Muscle of arm (tissue), 12 donors: Measurements from ENCODE around the gene GPS2. TPM values are rescaled to one million over a fixed set of nuclear protein-coding genes. Genes with fewer than 3 reads are reported as not detected.
A peak's percentile ranks its signal among the peaks of the same experiment; 100 is the strongest.

Source experiments
- DNase-seq: peaks from one replicate; pipeline ENCODE4 v3.0.0-alpha.2; 2013
- polyA plus RNA-seq, 12 donors: library from polyadenylated mRNA; unstranded; fragments of 120-200 nt; gene quantifications; one replicate each; pipeline ENCODE4 v1.2.1, GENCODE V29; 2013; ENCODE audit not compliant: insufficient read length in 12 of 12

Gene GPS2
- polyA plus RNA-seq, 12 donors = 56.0 to 125 (median 60.5) TPM; not detected in 1

GRCh38 chr17:7296189-7296861, 18.8 kb downstream of the GPS2 start:
- peak; percentile 79 for DNase-seq

DNA sequence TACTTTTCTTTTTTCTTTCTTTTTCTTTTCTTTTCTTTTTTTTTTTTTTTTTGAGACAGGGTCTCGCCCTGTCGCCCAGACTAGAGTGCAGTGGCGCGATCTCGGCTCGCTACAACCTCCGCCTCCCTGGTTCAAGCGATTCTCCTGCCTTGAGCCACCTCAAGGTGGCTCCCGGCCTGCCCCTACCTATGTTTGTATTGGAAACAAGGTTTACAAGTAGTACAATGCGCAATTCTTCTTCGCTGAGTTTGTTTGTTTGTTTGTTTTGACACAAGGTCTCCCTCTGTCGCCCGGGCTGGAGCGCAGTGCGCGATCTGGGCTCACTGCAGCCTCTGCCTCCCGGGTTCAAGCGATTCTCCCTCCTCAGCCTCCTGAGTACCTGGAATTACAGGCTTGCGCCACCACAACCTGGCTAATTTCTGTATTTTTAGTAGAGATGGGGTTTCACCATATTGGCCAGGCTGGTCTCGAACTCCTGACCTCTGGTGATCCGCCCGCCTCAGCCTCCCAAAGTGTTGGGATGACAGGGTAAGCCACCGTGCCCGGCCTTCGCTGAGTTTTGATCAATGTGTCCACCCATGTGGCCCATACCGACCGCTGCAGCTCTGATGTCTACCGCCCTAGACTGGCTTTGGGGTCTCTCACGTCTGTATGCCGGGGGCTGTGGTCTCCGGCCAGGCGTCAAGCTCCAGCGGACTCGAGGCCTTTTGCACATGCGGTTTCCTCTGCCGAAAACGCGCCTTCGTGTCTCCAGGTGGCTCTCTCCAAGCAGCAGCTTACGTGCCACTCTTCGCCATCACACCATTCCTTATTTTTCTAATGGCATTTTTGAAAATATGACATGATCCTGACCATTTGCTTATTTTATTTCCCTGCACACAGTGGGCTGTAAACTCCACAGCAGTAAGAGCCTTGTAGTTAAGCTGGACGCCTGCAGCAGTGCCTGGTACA, 19.7 kb downstream of the GPS2 start:
- no peak for DNase-seq

DNA sequence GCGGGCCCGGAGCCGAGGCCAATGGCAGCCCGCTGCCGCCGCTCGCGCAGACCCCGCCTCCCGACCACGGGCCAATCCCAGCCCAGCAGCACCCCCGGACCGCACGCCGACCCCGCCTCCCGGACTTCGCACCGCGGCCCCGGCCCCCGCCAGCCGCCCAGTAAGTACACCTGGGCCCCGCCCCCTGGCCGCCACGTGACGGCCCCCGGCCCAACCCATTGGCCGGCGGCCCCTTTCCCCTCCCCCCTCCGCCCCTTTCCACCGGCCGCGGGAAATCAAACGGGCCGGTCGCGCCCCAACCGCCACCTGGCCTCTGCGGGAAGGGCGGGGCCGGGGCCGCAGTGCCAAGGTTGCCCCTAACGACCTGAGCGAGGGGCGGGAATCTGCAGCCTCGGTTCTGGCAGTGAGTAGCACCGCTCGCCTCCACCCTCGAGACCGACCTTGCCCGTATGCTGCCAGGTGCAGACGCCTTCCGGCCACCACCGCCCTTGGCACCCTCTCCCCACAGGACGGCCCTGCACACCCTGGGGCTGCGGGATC, 20.5 kb downstream of the GPS2 start, which contains the start of gene YBX2:
Gene YBX2 (minus strand): TSS at position 26 of the 540 bp plus-strand sequence. CDS start 139 bp downstream, outside the sequence.
- no peak for DNase-seq

GRCh38 chr17:7293816-7294613, 21.1 kb downstream of the GPS2 start:
- DNase-seq = no peak

- no peak for DNase-seq
Measured at GRCh38 chr17:7293159-7293558, 22.0 kb downstream of the GPS2 start.

DNA sequence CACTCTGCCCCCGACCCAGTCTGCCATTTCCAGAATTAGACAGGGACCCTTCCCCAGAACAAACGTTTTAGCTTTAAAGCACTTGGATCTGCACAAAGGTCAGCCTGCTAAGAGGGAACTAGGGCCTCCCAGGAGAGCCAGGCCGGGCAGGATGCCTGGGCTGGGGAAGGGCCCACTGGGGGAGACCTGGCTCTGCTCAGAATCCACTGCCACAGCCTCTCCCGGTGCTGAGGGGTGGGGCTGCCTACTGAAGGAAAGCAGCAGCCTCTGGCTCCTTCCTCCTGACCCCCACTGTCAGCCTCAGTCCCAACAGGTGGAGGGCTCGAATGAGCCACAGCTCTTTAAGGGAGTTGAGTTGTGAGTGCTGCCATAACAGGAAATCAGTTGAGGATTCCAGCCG, 22.4 kb downstream of the GPS2 start:
- no peak for DNase-seq

- DNase-seq = no peak
Measured at GRCh38 chr17:7292194-7292593, 23.0 kb downstream of the GPS2 start.

GRCh38 chr17:7290685-7291084, 24.5 kb downstream of the GPS2 start:
- no peak for DNase-seq

DNA sequence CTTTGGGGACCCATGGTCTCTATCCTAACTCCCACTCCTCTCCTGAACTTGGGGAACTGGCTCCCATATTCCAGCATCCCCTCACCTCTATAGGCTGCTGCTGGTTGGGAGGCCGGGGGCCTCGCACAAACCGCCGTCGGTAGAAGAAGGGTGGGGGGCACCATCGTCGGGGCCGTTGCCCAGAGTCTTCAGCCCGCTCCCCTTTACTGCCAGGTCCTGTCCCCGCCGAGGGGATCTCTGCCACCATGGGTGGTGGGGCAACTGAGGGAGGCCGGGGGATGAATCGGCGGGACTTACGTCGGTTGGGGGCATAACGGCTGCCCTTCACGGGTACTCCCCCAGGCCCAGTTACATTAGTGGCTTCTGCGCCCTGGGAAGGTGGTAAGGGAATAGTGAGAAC, 25.0 kb downstream of the GPS2 start:
- no peak for DNase-seq

- DNase-seq = no peak
Measured at GRCh38 chr17:7289256-7290032, 25.7 kb downstream of the GPS2 start.

DNA sequence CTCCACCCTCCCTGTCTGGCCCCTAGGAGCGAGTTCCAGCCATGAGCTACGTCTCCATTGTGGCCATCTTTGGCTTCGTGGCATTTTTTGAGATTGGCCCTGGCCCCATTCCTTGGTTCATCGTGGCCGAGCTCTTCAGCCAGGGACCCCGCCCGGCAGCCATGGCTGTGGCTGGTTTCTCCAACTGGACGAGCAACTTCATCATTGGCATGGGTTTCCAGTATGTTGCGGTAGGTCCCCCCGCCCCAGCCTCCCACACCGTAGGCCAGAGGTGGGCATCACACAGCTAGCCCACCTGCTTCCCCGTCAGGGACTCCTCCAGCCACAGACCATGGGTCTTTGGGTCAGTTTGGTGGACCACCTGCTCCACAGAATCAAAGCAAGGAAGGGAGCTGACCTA, 29.5 kb downstream of the GPS2 start:
- no peak for DNase-seq

GRCh38 chr17:7284911-7285310, 30.2 kb downstream of the GPS2 start:
- DNase-seq = no peak

DNA sequence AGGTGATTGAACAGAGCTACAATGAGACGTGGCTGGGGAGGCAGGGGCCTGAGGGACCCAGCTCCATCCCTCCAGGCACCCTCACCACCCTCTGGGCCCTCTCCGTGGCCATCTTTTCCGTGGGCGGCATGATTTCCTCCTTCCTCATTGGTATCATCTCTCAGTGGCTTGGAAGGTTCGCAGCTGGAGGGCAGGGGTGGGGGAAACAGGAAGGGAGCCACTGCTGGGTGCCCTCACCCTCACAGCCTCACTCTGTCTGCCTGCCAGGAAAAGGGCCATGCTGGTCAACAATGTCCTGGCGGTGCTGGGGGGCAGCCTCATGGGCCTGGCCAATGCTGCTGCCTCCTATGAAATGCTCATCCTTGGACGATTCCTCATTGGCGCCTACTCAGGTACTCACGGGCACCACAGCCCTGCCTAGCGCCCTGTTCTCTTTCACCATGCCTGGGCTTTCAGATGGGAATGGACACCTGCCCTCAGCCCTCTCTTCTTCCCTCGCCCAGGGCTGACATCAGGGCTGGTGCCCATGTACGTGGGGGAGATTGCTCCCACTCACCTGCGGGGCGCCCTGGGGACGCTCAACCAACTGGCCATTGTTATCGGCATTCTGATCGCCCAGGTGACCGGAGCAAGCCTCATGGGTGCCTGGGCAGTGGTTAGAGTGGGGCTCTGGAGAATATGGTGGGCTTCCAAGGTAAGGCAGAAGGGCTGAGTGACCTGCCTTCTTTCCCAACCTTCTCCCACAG, 31.5 kb downstream of the GPS2 start:
- DNase-seq = no peak

DNA sequence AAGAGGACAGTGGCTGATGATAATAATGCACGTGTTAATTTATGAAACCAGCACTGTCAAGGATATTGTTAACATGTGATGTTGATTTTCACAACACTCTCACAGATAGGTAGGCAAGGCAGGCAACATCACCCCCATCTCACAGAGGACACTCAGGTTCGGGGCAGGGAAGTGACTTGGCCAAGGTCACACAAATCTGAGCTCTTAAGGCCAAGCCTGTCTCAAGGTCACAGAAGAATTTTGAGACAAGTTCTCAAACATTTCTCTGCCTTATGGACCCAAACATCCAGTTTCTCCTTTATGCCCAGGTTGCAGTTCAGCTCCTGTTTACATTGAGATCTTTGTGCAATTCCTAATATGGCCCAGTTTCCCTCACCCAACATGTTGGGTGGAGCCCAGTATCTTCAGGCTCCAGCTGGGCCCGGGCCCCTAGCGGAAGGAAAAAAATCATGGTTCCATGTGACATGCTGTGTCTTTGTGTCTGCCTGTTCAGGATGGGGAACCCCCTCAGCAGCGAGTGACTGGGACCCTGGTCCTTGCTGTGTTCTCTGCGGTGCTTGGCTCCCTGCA, 32.3 kb downstream of the GPS2 start:
- DNase-seq = no peak

DNA sequence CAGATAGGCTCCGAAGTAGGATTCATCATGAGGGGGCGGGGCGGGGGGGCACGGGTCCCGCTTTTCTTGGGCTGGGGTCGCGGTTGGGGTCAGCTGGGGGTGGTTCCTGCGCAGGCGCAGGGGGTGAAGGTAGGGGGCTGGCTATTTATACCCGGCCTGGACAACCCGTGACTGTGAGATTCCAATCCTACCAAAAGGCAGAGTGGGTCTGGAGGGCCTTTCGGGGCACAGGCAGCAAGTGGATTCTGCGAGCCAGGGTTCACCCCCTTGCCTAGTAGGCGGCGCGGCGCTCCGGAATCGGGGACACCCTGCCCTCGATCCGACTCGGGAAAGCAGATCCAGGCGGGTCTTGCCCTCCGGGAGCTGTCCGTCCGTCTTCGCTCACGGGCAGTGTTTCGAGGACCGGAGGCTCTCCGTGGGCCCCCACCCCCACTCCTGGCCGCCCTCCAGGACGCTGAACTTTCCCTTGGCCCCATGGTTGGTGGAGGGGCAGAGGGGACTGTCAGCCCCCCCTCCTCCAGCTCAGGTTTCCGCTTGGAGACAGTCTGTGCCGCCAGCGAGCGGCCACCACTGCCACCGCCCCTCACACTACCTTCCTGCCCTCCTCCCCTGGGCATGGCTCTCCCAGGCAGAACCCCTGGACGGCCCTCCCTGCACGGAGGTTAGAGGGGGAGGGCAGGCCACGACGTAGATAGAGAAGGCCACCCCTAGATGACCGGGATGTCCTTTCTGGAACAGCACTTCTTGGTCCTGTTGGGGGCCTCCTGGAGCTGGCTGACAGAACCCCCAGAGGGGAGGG, 33.0 kb downstream of the GPS2 start:
- DNase-seq = no peak

DNA sequence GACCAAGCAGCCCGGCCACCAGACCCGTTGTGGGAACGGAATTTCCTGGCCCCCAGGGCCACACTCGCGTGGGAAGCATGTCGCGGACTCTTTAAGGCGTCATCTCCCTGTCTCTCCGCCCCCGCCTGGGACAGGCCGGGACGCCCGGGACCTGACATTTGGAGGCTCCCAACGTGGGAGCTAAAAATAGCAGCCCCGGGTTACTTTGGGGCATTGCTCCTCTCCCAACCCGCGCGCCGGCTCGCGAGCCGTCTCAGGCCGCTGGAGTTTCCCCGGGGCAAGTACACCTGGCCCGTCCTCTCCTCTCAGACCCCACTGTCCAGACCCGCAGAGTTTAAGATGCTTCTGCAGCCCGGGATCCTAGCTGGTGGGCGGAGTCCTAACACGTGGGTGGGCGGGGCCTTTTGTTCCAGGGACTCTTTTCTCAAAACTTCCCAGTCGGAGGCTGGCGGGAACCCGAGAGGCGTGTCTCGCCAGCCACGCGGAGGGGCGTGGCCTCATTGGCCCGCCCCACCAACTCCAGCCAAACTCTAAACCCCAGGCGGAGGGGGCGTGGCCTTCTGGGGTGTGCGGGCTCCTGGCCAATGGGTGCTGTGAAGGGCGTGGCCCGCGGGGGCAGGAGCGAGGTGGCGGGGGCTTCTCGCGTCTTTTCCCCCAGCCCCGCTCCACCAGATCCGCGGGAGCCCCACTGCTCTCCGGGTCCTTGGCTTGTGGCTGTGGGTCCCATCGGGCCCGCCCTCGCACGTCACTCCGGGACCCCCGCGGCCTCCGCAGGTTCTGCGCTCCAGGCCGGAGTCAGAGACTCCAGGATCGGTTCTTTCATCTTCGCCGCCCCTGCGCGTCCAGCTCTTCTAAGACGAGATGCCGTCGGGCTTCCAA, 33.8 kb downstream of the GPS2 start, which contains the start of gene SLC2A4:
Gene SLC2A4 (plus strand): TSS at position 645 of the 879 bp plus-strand sequence. CDS start 217 bp downstream, at position 862.
- DNase-seq = peak; percentile 84

DNA sequence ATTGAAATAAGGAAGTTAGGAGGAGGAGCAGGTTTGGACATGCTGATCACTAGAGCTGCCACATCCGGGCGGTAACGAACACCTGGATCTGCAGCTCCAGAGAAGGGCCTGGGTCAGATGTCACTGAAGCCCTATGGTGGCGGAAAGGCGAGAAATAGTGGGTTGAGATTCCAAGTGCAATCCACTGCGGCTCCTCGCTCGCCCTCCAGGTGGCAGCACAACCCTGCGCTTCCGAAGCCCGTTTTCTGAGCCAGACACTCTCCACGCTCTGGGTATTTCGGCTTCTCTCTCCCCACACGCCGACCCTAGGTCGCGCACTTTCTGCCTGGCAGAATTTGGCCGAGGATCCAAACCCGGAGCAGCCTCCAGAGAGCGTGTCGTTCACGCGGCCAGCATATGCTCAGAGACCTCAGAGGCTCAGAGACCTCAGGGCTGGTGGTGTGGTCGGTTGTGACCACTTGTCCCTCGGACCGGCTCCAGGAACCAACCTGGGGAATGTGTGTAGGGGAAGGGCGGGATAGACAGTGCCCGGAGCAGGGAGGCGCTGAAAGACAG, 34.6 kb downstream of the GPS2 start:
- DNase-seq = peak; percentile 88
